Hepatocyte (in vitro differentiated cells): ENCODE data around the gene LDLRAD4.

Experiments
- CTCF ChIP-seq: fragments of 200-600 bp; sonication (generic); IDR thresholded peaks from 2 replicates; pipeline ENCODE4 v1.5.1; 2016; ENCODE audit warnings: antibody characterized with exemption, mild to moderate bottlenecking; ENCODE audit not compliant: poor library complexity
- EZH2 ChIP-seq: fragments of 200-600 bp; sonication (generic); IDR thresholded peaks from 2 replicates; pipeline ENCODE4 v1.6.1; 2016; ENCODE audit warnings: antibody characterized with exemption, mild to moderate bottlenecking, borderline replicate concordance
- EZH2phosphoT487 ChIP-seq: fragments of 200-600 bp; sonication (generic); IDR thresholded peaks from one replicate; pipeline ENCODE4 v1.6.1; 2018; ENCODE audit warnings: antibody characterized with exemption, mild to moderate bottlenecking, low read depth, moderate library complexity; ENCODE audit not compliant: unreplicated experiment, severe bottlenecking

GRCh38 chr18:13626544-13626908, 408.0 kb downstream of the LDLRAD4 start:
- TF ChIP-seq CTCF: no peak
- no peak for TF ChIP-seq EZH2phosphoT487
- TF ChIP-seq EZH2: no peak
